GOT3 (cell line): ENCODE results near the gene SRP9.

Source experiments
- DNase-seq: peaks from one replicate; lab custom pipeline; 2025; ENCODE audit warnings: mixed read lengths; lab: John Stamatoyannopoulos, UW

SRP9 gene, protein sequence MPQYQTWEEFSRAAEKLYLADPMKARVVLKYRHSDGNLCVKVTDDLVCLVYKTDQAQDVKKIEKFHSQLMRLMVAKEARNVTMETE

DNA sequence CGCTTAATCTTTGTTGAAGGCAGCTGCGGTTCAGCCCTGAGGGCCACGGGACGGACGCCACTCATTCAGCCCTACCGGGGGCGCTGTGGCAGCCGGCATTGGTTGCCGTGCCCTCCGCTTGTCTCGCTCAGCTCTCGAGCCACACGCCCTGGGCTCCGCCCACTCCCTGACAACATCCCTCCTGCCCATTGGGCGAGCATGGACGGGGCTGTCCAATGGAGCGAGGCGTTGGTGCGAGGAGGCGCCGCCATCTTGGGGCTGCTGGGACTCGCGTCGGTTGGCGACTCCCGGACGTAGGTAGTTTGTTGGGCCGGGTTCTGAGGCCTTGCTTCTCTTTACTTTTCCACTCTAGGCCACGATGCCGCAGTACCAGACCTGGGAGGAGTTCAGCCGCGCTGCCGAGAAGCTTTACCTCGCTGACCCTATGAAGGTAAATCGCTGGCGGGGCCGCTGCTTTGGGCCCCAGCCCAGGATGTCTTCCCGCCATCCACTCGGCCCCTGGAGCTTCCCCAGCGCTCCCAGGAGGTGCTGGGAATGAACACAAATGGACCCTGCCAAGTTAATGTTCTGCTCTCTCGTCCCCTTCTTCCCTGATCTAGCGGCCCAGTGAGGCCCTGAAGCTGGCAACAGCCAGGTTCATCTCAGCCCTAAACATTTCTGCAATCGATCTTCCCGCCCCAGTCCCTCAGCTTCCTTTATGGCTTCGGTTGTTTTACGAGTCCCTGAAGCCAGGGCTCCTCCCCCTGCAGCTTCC, at the start of gene SRP9:
SRP9 (plus strand) TSS at position 244 of the 754 bp plus-strand sequence; CDS start at position 359, 115 bp downstream.
- DNase-seq: peak; percentile 94

DNA sequence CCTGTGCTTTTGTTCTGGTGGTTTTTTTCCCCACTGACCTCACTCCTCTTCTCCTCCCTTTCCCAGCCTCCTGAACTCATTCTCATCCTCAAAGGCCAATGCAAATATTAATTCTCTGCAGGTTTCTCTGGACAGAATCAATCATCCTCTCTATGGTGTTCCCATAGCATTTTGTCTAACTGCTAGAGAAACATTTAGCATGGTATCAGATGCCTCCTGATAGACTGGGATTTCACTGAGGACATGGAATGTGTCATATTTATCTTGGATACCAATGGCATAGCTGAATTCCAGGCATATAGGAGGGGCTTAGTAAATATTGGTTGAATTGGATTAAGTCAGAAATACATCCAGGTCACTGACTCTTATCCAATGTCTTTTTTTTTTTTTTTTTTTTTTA, 46.1 kb upstream of the SRP9 start:
- DNase-seq: no peak

DNA sequence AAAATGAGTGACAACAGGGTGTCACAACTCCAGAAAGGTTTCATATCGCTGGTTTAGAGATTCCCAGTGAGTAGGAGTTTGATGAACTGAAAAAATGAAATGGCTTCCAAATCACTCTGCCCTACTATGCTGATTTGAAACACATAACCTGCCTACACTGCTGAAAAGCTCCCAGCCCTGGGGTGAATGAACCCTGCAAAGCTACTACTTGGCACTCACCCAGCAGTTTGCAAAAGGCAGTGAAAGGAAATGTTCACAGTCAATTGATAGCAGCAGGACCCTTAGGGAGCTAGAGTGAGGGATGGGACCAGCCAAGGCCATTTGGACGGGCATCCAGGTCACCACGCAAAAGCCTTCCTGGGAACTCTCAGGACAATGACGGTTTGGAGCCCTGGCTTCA, 44.4 kb upstream of the SRP9 start:
- DNase-seq: no peak

DNA sequence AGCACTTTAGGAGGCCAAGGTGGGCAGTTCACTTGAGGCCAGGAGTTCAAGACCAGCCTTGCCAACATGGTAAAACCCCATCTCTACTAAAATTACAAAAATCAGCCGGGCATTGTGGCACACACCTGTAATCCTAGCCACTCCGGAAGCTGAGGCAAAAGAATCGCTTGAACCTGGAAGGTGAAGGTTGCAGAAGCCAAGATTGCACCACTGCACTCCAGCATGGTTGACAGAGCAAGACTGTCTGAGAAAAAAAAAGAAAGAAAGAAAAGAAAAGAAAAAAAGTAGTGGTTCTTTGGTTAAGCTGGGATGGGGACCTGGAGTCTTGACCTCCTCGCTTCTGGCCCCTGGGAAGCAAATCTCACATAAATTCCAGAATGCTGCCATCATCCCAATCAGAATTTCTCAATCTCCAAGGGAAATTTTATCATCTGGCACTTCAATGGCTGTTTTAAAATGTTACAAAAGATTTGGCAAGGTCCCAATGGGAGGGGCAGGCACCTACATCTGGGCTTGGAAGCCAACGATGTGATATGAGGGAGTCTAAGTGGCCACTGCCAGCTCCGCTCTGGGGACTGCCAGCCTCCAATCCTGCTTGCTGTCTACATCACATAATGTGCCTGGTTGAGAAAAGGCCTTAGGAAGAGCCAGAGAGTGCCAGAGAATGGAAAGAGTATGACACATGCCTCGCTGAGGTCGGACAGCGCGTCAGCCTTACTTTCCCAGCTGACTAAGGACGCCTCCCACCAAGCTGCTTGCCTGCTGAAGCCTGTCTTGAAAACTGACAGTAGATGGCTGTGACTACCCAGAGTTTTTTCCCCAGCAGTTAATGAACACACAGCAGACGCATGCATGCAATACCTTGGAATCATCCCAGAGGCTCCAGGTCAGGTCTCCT, 42.1 kb upstream of the SRP9 start:
- DNase-seq: peak; percentile 72

DNA sequence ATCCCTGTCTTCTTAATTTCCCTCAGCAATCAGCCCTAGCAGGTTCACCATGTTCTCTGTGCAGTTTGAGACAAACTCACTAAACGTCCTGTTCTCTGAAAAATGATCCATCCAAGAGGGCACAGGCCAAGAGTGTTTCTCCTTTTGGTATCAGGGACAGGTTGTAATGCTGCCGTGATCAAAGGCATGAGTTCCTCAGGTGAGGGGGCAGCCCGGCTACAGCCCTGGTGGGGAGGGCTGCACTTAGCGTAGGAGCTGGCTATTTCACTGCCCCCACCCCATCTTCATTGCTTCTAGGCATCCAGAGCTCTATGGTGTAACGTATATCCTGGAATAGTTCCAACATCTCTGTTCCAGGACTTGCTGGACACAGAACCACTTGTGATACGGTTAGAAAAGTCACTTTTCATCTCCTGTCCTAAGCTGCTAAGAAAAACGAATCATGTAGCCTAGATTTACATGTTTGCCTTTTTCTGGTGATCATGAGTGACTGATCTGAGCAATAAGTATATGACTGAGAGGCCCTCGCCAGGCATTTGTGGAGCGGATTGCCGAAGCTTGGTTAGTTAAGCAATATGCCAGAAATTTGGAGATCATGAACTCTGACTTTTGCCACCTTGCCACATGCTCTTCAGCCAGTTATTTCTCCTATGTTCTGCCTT, 41.1 kb upstream of the SRP9 start:
- no peak for DNase-seq

DNA sequence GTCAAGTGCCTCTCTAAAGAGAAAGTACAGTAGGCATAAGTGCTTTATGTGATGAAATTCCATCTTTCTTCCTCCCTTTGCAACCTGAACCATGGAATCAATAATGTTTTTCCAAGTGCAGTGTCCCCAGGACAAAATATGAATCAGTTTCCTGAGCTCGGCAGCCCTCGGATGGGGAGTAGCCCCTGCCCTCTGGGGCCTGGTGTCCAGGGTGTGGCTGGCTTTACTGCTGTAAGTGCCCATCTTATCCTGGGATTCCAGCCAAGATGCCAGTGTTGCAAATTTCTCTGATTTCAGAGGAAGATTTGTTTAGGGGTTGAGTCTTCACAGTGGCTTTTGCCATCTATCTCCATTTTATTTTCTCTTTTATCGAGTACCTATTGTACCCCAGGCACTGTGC, 40.5 kb upstream of the SRP9 start:
- DNase-seq: no peak

DNA sequence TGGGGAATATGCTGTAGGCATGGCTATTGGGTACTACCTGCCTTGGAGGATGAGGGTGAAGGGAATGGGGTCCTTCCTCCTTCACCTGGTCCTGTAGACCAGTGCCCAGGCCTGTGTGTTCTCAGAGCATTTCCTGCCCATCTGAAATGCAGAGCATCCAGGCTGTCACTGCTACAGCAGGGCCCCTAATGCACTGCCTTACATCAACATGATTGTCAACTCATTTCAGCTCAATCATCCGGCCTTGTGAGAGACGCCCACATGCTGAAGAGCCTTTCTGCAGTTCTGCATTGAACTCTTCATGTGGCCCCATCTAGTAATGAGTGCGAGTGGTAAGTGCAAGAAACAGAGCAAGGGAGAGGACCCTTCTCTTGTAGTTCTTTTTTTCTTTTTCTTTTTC, 39.8 kb upstream of the SRP9 start:
- DNase-seq: no peak

DNA sequence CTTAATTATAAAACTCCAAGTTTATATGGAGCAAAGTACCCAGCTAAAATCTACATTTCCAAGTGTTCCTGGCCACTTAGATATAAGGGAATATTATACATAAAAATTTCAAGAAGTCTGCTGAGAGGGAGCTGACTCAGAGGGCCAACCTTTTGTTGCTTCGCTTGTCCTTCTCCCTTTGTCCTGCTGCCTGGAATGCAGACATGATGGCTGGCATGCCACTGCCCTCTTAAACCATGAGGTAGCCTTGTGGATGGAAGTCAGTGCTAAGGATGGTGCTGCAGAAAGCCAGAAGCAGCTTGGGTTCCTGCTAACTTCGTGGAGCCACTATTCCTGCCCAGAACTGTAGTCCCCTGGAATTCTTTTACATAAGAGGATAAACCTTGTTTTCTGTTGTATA, 38.9 kb upstream of the SRP9 start:
- no peak for DNase-seq

DNA sequence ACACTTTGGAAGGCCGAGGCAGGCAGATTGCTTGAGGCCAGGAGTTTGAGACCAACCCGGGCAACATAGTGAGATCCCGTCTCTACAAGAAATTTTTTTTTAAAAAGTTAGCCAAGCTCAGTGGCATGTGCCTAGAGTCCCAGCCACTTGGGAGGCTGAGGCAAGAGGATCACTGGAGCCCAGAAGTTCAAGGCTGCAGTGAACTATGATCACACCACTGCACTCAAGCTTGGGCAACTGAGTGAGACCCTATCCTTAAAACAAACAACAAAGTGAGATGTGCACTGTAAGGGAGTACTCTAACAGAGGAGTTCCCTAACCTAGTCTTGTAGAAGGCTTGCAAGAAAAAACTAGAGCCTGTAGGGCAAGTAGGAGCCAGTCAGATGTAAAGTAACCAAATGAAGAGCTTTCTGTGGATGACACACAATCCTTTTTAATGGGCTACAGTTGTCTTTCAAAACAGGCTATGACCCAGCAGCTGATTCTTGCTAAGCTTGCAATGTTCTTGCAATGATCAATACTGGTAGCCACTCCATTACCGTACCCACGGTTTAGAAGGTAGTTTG, 38.0 kb upstream of the SRP9 start:
- DNase-seq: no peak

DNA sequence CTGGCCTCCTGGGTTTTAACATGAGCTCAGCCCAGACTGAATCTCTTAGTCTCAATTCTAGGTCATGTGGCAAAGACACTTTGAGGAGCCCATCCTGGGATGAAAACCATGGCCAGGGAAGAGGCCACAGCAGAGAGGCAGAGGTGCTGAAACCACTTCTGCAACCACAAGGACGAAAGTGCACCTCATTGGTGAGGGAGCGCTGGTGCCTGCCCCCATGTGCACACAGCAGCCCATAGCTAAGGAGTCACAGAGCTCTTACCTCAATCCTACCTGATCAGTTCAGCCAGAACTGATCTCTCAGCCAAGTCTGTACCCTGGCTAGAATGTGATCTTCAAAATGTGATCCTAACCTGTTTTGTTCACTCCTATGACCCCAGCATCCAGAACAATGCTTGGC, 32.9 kb upstream of the SRP9 start:
- DNase-seq: no peak

DNA sequence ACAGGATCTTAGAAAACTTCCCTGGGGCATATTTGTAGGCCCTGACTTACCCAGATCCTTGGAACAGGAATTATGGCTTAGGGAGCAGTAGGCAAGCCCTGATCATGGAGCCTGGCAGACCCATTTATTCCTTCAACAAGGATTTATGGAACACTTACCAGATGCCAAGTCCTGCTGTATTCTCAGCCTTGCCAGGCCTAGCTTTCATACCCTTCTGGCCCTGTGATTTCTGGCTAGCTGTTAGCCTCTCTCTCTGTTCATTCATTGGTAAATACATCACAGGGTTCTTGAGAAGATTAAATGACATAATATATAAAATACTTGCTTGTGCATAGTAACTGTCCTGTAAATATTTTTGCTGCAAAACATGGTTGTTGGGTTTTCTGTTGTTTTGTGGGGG, 32.4 kb upstream of the SRP9 start:
- no peak for DNase-seq

DNA sequence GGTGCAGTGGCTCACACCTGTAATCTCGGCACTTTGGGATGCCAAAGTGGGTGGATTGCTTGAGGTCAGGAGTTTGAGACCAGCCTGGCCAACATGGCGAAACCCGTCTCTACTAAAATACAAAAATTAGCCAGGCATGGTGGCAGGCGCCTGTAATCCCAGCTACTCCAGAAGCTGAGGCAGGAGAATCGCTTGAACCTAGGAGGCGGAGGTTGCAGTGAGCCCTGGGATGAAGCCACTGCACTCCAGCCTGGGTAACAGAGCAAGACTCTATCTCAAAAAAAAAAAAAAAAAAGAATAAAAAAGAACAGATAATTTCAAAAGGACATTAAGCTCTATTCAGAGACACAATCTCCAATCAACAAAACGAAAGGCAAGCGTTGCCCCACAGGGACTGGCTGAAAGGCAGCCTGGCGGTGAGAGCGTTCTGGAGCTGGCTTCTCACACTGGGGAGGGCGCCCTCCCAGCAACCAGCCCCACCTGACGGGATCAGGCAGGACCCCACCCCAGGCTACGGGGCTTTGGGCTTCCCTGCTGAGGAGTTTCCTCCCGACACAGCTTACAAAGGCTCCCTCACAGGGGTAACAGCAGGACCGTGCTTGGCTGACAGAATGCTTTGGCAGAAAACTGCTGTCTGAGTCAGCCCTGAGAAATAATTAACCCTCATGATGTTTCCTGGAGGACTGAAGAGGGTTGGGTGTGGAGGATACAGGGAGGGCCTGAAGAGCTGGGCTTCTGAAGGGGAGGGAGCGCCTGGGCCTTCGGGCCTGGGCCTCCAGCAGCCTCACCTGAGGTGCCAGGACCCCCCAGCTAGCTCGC, 31.1 kb upstream of the SRP9 start:
- DNase-seq: no peak

DNA sequence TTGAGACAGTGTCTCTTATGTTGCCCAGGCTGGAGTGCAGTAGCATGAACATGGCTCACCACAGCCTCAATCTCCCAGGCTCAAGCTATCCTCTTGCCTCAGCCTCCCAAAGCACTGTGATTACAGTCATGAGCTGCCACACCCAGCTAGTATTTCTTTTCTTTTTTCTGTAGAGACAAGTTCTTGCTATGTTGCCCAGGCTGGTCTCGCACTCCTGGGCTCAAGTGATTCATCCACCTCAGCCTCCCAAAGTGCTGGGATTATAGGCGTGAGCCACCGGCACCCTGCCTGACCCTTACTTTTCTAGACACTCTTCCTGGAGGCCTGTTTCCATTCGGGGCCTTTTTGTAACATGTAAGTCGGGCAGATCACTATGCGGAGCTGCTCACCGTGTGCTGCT, 30.1 kb upstream of the SRP9 start:
- no peak for DNase-seq

DNA sequence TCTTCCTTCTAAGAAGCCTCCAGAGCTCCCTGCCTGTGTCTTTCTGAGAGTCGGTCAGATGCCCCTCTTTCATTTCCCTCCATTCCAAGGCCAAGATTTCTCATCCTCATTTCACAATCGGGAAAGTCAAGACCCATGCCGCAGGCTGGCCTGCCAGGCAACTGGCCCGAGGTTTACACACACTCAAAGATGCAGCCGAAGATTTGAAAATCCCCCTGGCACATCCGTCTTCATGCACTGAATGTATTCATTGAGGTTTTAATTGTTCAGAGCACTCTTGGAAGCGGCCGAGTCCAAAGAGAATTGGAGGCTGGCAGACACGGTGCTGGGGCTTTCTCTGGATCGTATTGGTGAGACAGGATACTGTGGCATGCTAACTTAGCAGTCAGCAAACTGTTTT, 29.1 kb upstream of the SRP9 start:
- DNase-seq: no peak

DNA sequence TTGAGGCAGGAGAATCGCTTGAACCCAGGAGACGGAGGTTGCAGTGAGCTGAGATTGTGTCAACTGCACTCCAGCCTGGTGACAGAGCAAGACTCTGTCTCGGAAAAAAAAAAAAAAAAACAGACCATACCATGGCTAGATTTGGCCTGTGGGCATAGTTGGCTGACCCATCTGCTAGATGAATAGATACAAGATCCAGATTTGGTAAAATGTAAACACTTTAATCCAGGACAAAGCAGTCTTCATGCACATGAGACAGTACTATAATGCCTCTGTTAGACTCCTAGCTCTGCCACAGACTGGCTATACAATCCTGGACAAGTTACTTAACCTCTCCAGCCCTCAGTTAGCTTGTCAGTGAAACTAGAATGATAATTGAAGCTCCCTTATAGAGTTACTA, 27.9 kb upstream of the SRP9 start:
- no peak for DNase-seq

DNA sequence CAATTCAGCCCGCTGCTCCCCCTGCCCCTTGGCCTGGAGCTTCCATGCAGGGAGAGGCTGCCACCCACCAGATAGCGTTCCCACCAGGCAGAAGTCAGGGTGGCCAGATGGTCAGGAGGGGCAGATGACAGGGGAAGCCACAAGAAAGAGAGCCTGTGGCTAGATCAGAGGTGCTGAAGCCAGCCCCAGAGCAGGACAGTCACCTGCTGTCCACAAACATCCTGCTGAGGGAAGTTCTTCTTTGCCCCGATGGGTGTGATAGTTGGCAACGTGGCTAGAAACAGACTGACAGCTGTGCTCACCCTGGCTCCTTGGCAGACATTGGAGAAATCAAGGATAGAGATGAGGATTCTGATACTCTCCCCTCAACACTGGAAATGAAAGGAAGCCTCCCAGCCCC, 27.2 kb upstream of the SRP9 start:
- no peak for DNase-seq

DNA sequence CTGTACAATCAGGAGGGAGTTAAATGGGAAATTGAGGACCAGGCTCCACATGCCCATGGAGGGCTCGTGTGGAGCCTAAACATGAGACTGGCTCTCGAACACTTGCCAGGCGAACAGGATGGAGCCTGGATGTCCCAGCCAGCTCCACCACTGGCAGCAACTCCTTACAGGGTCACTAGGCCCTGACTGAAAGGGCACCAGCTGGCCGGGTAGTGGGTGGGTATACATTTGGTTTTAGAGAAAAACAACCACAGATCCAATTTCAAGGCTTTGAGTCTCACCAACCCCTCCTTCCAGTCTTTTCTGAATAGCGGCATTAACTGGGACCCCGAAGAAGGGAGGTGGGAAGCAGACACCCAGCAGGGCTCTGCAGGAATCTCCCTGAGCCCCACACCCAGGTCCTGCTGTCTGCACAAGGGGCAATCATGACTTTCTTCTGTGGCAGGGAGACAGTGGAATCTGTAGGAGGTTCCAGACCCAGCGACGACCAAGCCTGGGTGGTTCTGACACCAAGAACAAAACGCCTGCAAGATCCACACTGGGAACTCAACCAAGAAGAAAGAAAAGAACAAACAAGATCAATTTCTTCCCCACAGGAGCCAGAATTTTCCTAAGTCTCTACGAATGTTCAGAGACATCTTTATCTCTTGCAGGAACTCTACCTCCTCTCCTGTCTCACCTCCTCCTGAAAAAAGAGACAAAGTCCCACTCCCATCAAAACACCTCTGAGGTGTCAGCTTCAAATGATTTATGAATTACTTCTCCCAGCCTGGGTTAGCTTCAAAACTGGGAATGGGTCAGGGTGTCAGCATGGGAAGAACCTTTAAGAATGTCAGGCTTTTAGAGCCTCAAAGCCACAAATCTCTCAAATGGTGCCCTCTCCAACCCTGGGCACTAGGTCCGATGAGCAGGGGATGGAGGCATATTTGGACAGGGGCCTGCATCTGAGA, 26.5 kb upstream of the SRP9 start:
- no peak for DNase-seq

DNA sequence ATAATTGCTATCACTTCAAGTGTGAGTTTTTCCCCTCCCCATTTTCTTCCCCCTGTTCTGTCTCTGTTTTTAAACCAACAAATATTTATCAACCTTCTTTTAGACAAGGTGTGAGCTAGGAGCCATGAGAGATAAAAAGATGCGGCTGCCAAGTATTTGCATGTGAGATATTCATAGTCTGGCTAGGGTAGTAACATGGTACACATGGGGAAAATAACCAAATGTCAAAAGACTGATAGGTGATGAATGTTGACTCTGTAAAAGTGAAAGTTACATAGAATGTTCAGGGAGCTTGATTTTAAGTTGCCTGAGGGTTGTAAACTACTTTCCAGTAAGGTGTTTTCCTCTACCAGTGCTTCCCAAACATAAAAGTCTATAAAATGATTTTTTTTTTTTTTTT, 25.4 kb upstream of the SRP9 start:
- DNase-seq: no peak

DNA sequence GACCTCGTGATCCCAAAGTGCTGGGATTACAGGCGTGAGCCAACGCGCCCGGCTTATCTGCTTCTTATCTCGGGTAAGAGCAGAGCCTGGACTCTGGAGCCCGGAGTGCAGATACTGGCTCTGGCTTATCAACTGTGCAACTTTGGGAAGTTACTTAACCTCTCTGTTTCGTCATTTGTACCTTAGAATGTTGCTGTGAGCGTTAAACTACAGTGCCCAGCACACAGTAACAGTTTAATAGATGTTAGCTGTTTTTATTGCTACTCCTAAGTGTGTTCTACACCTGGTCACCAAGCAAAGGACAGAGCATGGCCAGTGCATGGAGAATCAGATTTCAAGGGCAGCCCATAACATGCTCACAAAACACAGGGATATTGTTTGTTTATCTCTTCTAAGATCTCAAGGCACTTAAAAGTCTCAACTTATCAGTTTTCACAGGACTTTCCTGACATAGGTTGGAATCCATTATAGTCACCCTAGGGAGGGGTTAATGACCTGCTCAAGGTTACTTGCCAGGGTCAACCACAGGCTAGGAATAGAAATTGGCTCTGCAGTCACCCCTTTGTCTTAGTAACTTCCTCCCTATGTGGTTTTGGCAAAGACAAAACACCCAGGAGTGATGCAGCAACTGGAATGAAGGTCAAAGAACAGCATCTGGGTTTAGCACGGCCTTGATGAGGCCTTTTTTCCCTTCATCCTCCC, 22.5 kb upstream of the SRP9 start:
- peak; percentile 37 for DNase-seq
